ENCODE data around the gene FLII.

GRCh38 chr17:18252160-18252559 lies 6.4 kb downstream of the FLII start:
- TF ChIP-seq POLR2A (IDR thresholded peaks at IDR 0.05), result no peak
- no peak for TF ChIP-seq CTCF (IDR thresholded peaks at IDR 0.05)
